Right lobe of liver (tissue), 6 donors: ENCODE results near the gene COL6A1. TPM values are rescaled to one million over a fixed set of nuclear protein-coding genes. Genes with fewer than 3 reads are reported as not detected.
A peak's percentile ranks its signal among the peaks of the same experiment; 100 is the strongest.

Source experiments
- ATAC-seq, 4 donors: fragments of 200-7000 bp; cut with Tn5 transposase; one replicate each; pipeline ENCODE4 v1.9.1; 2020; ENCODE audit warnings: mild to moderate bottlenecking in 4 of 4, moderate library complexity in 4 of 4
- DNase-seq, 3 donors: peaks; one replicate each; pipeline ENCODE4 v3.0.0-alpha.2; 2020
- H3K27ac ChIP-seq, 3 donors: fragments of 200-600 bp; one replicate each; pipeline ENCODE4 v1.8.0; 2022
- H3K27me3 ChIP-seq, 2 donors: fragments of 200-600 bp; one replicate each; pipeline ENCODE4 v1.8.0; 2022
- H3K36me3 ChIP-seq, 4 donors: fragments of 200-600 bp; sonication (generic) in 1 of 4; one replicate each; pipeline versions ENCODE4 v1.5.1 to v1.8.0; 2017 to 2022; ENCODE audit warnings: control low read depth in 1 of 4
- H3K4me1 ChIP-seq, 4 donors: fragments of 200-600 bp; sonication (generic) in 1 of 4; one replicate each; pipeline versions ENCODE4 v1.5.1 to v1.8.0; 2017 to 2022; ENCODE audit warnings: control low read depth in 1 of 4
- H3K4me3 ChIP-seq, 3 donors: fragments of 200-600 bp; one replicate each; pipeline ENCODE4 v1.8.0; 2022
- H3K9me3 ChIP-seq, 4 donors: fragments of 200-600 bp; sonication (generic) in 1 of 4; one replicate each; pipeline versions ENCODE4 v1.5.1 to v1.8.0; 2017 to 2022; ENCODE audit warnings: control low read depth in 1 of 4
- POLR2A ChIP-seq: fragments of 450-650 bp; IDR thresholded peaks from one replicate; pipeline ENCODE4 v1.6.1; 2017; ENCODE audit warnings: antibody characterized with exemption, mild to moderate bottlenecking
- WGBS: methylation state at CpG from one replicate; pipeline ENCODE4 v1.1.6; 2018; ENCODE audit warnings: low coverage, low lambda C conversion rate; ENCODE audit not compliant: insufficient coverage; ENCODE audit errors: missing lambda C conversion rate; 5-methylcytosine and 5-hydroxymethylcytosine counted together
- intact Hi-C, 2 donors: fragments of 100-400 bp; cut with DNase I; formaldehyde crosslinking; loops; one replicate each; pipeline versions ENCODE4 v1.11.2 to v1.14.1; 2022
- total RNA-seq, 6 experiments: library from RNA; depleted of rRNA in 2 of 6; stranded (reverse); fragments of >200 nt in 2 of 6; fragmentation: NEBNext Ultra II Directional in 3 of 6; extraction: Animal tissue kit (Norgen Biotek cat#: 25700) in 3 of 6; gene quantifications; one replicate each; pipeline versions ENCODE4 v1.1.0 to v1.2.4, GENCODE V29; 2016 to 2023
- TF ChIP-seq, protein P1 (sequence below), 4 donors: fragments of 200-600 bp in 3 of 4; fragments of 450-650 bp in 1 of 4; IDR thresholded peaks; one replicate each; pipeline versions ENCODE4 v1.5.1 to v1.8.0; 2016 to 2022; ENCODE audit warnings: antibody characterized with exemption in 4 of 4, mild to moderate bottlenecking in 2 of 4
- donor health status: DM: no; HTN: yes; CAD: no.
- donor health status: DM: no; HTN: no; CAD: no.
- donor health status: DM: no; HTN: no; CAD: no.
- donor health status: DM: no; HTN: yes; CAD: no.
- donor health status: DM: no; HTN: yes; CAD: no.

Gene COL6A1
- total RNA-seq, 6 experiments from 2014 or later: 28.2 to 79.9 (median 51.1) TPM

DNA sequence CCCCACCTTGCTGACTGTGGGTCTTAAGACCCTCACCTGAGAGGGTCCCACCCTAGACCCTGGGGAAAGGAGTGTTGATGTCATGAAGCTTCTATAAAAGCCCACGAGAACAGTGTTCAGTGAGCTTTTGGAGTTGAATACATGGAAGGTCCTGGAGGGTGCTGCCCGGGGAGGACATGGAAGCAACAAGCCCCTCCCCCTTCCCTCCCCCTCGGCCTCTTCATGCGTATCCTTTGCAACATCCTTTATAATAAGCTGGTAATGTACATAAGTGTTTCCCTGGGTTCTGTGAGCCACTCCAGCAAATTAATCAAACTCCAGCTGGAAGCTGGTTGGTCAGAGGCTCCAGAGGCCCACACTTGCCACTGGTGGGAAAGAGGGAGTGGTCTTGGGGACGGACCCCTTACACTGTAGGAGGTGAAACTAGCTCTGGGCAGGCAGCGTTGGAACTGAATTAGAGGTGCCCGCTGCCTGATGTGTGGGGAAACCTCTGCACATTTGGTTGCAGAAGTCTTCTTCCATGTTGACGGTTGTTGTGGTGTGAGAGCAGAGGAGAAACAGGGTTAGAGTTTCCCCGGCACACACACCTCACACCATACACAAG lies 14.7 kb upstream of the COL6A1 start:
- Histone ChIP-seq H3K9me3 (no peaks in the 10 kb centered on the region), H3K4me3 (no peak overlapping the region), H3K4me1 (peaks cover 0 to 10% (median 5%) of the 10 kb centered on the region in 4 donors), H3K27ac (no peak overlapping the region), H3K36me3 (no peaks in the 10 kb centered on the region), H3K27me3 (no peaks in the 10 kb centered on the region)
- no peak for TF ChIP-seq POLR2A
- TF ChIP-seq, protein P1, sequence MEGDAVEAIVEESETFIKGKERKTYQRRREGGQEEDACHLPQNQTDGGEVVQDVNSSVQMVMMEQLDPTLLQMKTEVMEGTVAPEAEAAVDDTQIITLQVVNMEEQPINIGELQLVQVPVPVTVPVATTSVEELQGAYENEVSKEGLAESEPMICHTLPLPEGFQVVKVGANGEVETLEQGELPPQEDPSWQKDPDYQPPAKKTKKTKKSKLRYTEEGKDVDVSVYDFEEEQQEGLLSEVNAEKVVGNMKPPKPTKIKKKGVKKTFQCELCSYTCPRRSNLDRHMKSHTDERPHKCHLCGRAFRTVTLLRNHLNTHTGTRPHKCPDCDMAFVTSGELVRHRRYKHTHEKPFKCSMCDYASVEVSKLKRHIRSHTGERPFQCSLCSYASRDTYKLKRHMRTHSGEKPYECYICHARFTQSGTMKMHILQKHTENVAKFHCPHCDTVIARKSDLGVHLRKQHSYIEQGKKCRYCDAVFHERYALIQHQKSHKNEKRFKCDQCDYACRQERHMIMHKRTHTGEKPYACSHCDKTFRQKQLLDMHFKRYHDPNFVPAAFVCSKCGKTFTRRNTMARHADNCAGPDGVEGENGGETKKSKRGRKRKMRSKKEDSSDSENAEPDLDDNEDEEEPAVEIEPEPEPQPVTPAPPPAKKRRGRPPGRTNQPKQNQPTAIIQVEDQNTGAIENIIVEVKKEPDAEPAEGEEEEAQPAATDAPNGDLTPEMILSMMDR (IDR thresholded peaks at IDR 0.05): no peak
- intact Hi-C loops: no loop called here
- no peak for DNase-seq
- no peak for ATAC-seq
- 66% methylated on average over 7 of the region's 9 CpGs for WGBS

DNA sequence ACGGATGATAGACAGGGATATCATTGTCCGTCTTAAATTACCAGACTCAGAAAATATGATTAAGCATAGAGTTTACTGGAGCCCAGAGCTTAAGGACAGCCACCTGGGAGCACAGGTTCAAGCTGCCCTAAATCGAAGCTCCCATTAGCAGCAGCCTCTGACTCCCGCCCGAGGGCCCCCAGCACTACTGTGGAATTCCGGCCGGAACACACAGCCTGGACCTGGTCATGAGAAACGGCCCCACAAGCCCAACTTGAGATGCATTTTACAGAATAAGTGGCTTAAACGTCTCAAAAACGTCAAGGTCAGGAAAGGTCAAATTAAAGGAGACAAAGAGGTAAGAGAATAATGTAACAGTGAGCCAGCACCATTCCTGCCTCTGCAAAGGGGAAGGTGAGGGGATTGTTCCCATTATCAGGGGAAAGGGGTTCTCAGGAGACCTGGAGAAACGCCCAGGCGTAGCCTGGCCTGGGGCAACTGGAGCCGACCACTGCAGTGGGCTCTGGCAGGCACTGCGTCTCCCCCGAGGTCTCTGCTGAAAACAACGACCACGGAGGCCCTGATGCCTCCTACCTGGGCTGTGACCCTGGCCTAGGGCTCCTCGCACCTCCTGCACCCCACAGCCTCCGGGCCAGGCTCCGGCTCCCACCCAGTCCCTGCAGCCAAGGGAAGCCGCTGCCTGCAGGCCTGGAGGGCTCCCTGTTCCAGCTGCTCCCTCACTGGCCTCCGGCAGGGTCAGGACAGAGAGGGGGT lies 11.5 kb upstream of the COL6A1 start:
- intact Hi-C loops: no loop called here
- no peak for ATAC-seq

GRCh38 chr21:45970674-45971615 lies 10.6 kb upstream of the COL6A1 start:
- ATAC-seq (peak; percentile 62 to 76 (median 69)), DNase-seq (peak in 2 of 3 donors; percentile 57 to 62)
- Histone ChIP-seq H3K9me3 (no peaks in the 10 kb centered on the region), H3K36me3 (no peaks in the 10 kb centered on the region), H3K4me1 (peaks cover 0 to 25% (median 6%) of the 10 kb centered on the region in 4 donors), H3K27ac (no peak overlapping the region), H3K4me3 (no peak overlapping the region), H3K27me3 (peaks cover 0 to 10% of the 10 kb centered on the region in 2 donors)
- intact Hi-C loops: no loop called here
- 0% methylated on average over 4 of the region's 25 CpGs for WGBS
- TF ChIP-seq, protein P1 (IDR thresholded peaks at IDR 0.05): peak; percentile 80 to 90 (median 88)
- no peak for TF ChIP-seq POLR2A

More for the DNA sequence above, 11.5 kb upstream of the COL6A1 start:
- Histone ChIP-seq H3K4me3 (no peak overlapping the region), H3K27ac (no peak overlapping the region), H3K27me3 (peaks cover 0 to 8% of the 10 kb centered on the region in 2 donors), H3K36me3 (no peaks in the 10 kb centered on the region), H3K9me3 (no peaks in the 10 kb centered on the region), H3K4me1 (peaks cover 0 to 34% (median 9%) of the 10 kb centered on the region in 4 donors)
- no peak for DNase-seq
- WGBS: 67% methylated on average over 10 of the region's 22 CpGs
- TF ChIP-seq, protein P1 (IDR thresholded peaks at IDR 0.05): no peak
- TF ChIP-seq POLR2A: no peak

- H3K27ac ChIP-seq: peak overlapping the region in 2 of 3 donors; percentile 42 to 72
- DNase-seq: no peak
- intact Hi-C loops: no loop called here
- TF ChIP-seq, protein P1 (IDR thresholded peaks at IDR 0.05): no peak
- no peak for TF ChIP-seq POLR2A
- no peak overlapping the region for H3K4me3 ChIP-seq
- 80% methylated on average over 3 of the region's 20 CpGs for WGBS
- peaks cover 0 to 25% (median 5%) of the 10 kb centered on the region in 4 donors for H3K4me1 ChIP-seq
- no peaks in the 10 kb centered on the region for H3K36me3 ChIP-seq
- ATAC-seq: no peak
- H3K9me3 ChIP-seq: no peaks in the 10 kb centered on the region
- peaks cover 0 to 10% of the 10 kb centered on the region in 2 donors for H3K27me3 ChIP-seq
Observed at GRCh38 chr21:45971616-45972352, 9.8 kb upstream of the COL6A1 start.
